IPS-NIHi11 (cell line): ENCODE results near the gene SLC13A2.
"Not testable (repeated sequence)": the region's sequence is repeated elsewhere in the genome, so short reads cannot be mapped to it uniquely, and the experiment has no call there.

Experiments used
- DNase-seq: peaks from one replicate; pipeline ENCODE4 v3.0.0; 2012; ENCODE audit warnings: mixed read lengths, low spot score

The SLC13A2 gene, protein sequence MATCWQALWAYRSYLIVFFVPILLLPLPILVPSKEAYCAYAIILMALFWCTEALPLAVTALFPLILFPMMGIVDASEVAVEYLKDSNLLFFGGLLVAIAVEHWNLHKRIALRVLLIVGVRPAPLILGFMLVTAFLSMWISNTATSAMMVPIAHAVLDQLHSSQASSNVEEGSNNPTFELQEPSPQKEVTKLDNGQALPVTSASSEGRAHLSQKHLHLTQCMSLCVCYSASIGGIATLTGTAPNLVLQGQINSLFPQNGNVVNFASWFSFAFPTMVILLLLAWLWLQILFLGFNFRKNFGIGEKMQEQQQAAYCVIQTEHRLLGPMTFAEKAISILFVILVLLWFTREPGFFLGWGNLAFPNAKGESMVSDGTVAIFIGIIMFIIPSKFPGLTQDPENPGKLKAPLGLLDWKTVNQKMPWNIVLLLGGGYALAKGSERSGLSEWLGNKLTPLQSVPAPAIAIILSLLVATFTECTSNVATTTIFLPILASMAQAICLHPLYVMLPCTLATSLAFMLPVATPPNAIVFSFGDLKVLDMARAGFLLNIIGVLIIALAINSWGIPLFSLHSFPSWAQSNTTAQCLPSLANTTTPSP

GRCh38 chr17:28473542-28473941 lies at the start of gene SLC13A2:
Gene SLC13A2 (plus strand): TSS chr17:28473644. CDS start chr17:28473713, 69 bp downstream.
- DNase-seq = peak; percentile 50

- DNase-seq = no peak
These were observed 48.2 kb upstream of the SLC13A2 start for GRCh38 chr17:28425206-28425605.

- DNase-seq = peak; percentile 74
These were observed 47.3 kb upstream of the SLC13A2 start for GRCh38 chr17:28426081-28426519.

DNA sequence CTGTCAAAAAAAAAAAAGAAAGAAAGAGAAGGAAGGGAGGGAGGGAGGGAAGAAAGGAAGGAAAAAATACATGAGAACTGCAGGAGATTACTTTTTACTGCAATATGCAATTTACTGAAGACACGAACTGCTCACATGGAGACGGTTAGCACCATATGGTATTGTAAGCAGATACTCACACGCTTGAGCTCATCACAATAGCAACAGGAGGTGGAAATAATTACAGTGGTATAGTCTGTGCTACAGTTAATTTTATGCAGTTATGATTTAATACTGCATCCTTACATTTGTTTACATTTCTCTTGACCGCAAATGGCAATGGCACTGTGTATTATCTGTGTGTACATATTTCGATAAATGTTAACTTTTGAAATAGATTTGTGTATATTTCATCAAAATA lies 46.1 kb upstream of the SLC13A2 start:
- DNase-seq = no peak

DNA sequence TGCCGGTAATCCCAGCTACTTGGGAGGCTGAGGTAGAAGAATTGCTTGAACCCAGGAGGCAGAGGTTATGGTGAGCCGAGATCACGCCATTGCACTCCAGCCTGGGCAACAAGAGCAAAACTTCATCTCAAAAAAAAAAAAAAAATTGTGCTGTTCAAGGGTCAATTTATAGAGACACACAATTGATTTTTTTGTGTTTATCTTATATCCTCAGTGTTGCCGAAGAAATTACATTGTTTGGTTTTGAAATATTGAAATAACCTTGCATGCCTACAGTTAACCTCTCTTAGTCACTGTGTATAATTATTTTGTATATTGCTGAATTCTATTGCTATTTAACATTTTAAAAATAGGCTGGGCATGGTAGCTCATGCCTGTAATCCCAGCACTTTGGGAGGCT lies 45.5 kb upstream of the SLC13A2 start:
- not testable (repeated sequence) for DNase-seq

DNA sequence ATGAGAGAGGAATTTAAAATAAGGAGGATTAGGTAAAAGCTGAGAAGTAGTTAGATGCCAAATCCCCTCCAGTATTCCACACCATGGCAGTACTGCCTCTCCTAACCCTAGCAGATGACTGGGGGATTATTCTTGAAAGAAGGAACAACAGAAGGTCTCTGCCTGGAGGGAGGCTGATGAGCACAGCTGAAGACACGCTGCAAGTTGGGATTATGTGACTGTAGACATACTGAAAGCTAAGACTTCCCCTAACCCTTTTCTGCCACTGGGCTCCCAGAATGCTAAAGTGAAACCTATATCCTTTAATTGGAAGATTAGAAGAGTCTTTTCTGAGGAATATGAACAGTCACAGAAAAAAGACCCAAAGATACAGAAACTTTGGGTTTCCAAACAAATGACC lies 39.7 kb upstream of the SLC13A2 start:
- no peak for DNase-seq

GRCh38 chr17:28434326-28434725 lies 39.1 kb upstream of the SLC13A2 start:
- DNase-seq = not testable (repeated sequence)

GRCh38 chr17:28443901-28444638 lies 29.4 kb upstream of the SLC13A2 start:
- DNase-seq = no peak

- DNase-seq = no peak
These were observed 26.6 kb upstream of the SLC13A2 start for GRCh38 chr17:28446716-28447395.

DNA sequence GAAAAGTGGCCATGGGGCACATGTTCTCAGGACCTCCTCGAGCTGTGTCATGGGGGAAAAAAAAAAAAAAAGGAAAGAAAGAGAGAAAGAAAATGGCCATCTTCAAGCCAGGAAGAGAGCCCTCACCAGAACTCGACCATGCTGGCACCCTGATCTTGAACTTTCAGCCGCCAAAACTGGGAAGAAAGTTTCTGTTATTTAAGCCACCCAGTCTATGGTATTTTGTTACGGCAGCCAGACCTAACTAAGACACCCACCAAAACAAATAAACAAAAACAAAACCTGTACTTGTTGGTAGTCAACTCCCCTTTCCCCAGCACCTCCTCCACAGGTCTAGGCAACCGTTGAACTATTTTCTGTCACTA lies 26.1 kb upstream of the SLC13A2 start:
- DNase-seq = no peak

GRCh38 chr17:28449859-28450258 lies 23.6 kb upstream of the SLC13A2 start:
- no peak for DNase-seq

DNA sequence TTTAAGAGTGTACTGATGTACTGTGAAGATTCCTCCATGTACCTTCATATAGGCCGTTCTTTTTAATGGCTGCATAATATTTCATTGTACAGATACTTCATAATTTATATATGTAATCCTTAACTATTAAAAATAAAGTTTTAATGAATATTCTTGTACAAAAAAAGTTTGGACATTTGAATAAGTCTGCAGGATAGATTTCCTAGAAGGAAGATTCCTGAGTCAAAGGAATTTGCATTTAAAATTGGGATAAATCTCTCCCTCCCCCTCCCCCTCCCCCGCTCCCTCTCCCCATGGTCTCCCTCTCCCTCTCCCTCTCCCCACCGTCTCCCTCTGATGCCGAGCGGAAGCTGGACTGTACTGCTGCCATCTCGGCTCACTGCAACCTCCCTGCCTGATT lies 15.6 kb upstream of the SLC13A2 start:
- DNase-seq = no peak

DNA sequence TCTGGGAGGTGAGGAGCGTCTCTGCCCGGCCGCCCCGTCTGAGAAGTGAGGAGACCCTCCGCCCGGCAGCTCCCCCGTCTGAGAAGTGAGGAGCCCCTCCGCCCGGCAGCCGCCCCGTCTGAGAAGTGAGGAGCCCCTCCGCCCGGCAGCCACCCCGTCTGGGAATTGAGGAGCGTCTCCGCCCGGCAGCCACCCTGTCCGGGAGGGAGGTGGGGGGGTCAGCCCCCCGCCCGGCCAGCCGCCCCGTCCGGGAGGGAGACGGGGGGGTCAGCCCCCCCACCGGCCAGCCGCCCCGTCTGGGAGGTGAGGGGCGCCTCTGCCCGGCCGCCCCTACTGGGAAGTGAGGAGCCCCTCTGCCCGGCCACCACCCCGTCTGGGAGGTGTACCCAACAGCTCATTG lies 14.6 kb upstream of the SLC13A2 start:
- DNase-seq = not testable (repeated sequence)

DNA sequence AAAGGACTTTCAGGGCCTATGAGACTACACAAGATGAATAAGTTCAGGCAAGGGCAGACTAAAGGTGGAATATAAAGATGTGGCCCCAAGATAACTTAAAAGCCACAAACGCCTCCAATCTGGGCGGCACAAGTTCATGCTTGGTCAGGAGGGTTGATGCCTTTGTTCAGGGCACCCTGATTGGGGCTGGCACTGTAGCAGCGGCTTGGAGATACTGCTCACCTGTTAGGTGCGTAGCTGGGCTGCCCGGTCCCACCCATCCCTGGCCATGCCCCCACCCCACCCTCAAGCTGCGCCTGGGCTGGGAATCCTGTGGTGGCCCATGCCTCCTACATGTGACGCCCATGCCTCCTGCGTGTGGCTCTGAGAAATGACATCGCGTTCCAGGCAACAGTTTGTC lies 12.5 kb upstream of the SLC13A2 start:
- no peak for DNase-seq

DNA sequence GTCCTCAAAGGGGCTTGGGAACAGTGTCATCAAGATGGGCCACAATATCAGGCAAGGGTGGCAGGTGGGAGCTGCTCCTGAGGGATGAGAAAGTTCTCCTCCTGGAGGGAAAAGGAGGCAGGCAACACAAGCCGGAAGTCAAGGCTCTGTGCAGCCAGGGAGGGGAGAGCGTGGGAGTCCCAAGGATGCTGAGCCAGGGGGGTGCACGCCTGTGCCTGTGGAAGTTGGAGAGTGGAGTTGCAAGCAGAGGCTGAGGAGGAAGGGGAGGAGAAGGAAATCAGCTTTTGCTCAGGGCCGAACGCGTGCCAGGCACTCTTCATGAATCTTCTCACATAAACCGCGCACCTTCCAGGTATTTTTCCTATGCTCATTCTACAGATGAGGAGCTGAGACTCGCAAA lies 7.4 kb upstream of the SLC13A2 start:
- no peak for DNase-seq

DNA sequence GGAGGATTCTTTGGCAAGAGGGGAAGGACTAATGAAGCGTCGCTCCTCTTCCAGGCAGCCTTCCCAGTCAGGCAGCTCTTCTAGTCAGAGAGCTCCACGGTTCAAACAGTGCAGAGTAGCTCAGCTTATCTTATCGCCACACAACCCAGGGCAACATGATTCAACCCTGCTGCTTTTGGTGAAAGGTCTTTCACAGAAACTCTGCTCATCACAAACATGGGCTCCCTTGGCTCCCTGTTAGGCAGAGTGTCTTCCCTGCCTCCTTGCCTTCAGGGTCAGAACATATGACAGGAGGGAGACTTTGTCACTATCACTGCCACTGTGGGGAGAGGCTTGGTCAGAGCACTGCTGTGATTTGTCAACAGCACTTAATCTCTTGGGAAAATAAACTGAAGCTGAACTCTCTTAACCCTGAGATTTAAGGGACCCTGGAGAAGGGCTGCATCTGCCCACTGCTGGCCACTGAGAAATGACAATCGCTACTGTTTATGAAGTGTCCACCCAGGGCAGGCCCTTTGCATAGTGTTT lies 6.9 kb upstream of the SLC13A2 start:
- no peak for DNase-seq

DNA sequence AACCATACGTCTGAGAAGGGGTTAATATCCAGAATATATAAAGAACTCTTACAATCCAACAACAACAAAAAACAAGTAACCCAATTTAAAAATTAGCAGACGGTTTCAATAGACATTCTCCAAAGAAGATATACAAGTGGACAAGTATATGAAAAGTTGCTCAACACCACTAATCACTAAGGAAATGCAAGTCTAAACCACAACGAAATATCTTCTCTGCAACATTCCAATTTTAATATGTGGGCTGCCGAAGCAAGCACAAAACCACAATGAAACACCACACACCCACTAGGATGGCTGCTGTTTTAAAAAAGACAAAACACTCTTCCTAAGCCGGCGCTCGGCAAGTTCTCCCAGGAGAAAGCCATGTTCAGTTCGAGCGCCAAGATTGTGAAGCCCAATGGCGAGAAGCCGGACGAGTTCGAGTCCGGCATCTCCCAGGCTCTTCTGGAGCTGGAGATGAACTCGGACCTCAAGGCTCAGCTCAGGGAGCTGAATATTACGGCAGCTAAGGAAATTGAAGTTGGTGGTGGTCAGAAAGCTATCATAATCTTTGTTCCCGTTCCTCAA lies 5.9 kb upstream of the SLC13A2 start:
- DNase-seq = no peak

- not testable (repeated sequence) for DNase-seq
These were observed 5.3 kb upstream of the SLC13A2 start for GRCh38 chr17:28468033-28468735.

GRCh38 chr17:28468781-28469180 lies 4.7 kb upstream of the SLC13A2 start:
- no peak for DNase-seq

- DNase-seq = no peak
These were observed 4.1 kb upstream of the SLC13A2 start for GRCh38 chr17:28469376-28469775.

GRCh38 chr17:28470266-28470913 lies 3.1 kb upstream of the SLC13A2 start:
- DNase-seq = no peak
